SKM-1 (cell line): ENCODE data around the gene DMD.
A peak's percentile ranks its signal among the peaks of the same experiment; 100 is the strongest.

ENCODE experiments used
- DNase-seq: peaks from one replicate; lab custom pipeline; 2025; ENCODE audit not compliant: unreplicated experiment; lab: John Stamatoyannopoulos, UW

The DMD gene

GRCh38 chrX:32514986-32515385 is 696.4 kb downstream of the DMD start:
- no peak for DNase-seq

DNA sequence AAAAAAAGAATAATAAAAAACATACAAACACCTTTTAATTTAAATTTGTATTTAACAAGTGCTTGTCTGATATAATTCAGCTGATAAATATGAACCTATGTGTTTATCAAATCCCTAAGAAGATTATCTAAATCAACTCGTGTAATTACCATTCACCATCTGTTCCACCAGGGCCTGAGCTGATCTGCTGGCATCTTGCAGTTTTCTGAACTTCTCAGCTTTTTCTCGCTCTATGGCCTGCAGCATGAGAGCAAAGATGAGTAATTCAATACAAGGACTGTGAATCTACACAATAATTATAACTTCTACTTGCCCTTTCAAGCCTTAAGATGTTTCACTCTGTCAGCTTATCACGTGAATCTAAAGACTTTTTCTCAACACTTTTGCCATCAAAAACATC is 709.7 kb downstream of the DMD start:
- DNase-seq, result no peak

GRCh38 chrX:32496671-32497070 is 714.7 kb downstream of the DMD start:
- DNase-seq, result no peak

DNA sequence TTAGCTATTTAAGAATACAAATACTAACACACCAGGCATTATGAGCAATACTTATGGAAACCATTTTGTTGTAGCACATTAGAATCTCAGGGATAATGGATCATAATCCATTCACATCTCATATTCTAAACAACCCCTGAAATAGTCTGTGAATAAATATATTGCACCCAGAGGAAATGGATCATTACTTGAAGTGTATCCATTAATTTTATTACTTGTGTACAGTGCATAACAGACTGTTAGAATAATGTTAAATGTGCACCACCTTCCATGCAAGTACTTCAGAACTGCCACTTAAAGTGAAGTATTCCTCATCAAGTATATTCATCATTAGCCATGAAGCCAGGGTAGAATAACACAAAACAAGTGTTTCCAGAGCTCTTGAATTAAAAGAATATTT is 715.5 kb downstream of the DMD start:
- DNase-seq, result no peak

DNA sequence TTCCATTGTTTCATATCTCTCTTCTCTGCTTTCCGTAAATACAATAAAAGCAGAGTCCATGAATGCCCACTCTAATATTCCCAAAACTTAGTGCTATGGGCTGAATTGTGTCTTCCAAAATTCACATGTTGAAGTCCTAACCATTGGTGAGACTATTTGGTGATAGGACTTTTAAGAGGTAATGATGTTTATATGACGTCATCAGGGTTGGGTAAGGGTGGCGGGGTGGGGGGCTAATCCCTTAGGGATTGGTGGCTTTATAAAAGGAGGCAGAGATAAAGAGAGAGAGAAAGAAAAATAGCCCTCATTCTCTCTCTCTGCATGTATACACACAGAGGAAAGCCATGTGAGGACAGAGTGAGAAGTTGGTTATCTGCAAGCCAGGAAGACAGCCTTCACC is 722.2 kb downstream of the DMD start:
- DNase-seq, result no peak

- no peak for DNase-seq
Observed at GRCh38 chrX:32483534-32484136, 727.7 kb downstream of the DMD start.

GRCh38 chrX:32480019-32480418 is 731.3 kb downstream of the DMD start:
- DNase-seq, result no peak

GRCh38 chrX:32472364-32472763 is 739.0 kb downstream of the DMD start:
- DNase-seq, result no peak

DNA sequence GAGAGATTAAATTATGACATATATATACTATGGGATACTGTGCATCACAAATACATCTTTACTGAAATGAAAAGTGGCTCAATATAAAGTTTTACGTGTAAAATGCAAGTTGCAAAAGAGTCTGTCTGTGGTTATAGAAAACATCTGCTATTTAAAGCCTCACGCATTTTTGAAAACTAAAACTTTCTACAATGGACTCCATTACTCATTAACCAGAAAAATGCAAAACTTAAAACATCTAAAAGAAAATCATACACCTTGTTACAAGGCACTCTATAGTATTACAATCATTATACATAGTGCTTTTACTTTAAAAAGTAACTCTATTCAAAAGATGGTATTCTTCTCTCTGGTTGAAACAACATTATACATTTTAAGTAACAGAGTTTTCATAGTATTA is 755.6 kb downstream of the DMD start:
- DNase-seq, result no peak

GRCh38 chrX:32451954-32452695 is 759.2 kb downstream of the DMD start:
- no peak for DNase-seq

- DNase-seq, result no peak
Observed at GRCh38 chrX:32448945-32449344, 762.4 kb downstream of the DMD start.

DNA sequence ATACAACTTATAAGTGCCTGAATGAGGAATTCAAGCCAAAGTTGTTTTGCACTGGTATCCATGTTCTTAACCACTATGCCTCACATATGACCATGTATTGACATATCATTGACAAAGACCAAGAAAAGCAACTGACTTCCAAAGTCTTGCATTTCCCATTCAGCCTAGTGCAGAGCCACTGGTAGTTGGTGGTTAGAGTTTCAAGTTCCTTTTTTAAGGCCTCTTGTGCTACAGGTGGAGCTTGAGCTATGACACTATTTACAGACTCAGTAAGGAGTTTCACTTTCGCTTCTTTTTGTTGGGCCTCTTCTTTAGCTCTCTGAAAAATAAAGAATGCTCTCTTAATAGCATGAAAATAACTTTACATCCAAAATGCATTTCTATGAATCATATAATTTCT is 763.0 kb downstream of the DMD start:
- peak; percentile 8 for DNase-seq

DNA sequence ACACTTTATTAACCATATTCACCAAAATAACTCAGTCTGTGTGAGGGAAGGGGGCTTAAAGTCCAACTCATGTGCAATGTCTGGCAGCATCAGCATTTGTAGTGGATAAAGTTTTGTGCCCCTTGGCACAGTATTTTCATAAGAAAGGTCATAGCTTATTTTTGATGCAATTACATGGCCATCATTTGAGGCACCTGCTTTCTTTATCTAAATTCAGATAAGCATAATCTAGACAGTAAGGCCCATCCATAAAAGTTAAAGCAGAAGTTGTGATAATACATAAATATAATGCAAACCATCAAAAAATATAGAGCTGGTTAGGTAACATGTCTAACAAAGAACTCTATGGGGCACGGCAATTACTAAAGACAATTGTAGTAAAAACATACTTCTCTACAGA is 763.7 kb downstream of the DMD start:
- DNase-seq, result no peak

- no peak for DNase-seq
Observed at GRCh38 chrX:32443841-32444240, 767.5 kb downstream of the DMD start.

- DNase-seq, result no peak
Observed at GRCh38 chrX:32421266-32421665, 790.1 kb downstream of the DMD start.

DNA sequence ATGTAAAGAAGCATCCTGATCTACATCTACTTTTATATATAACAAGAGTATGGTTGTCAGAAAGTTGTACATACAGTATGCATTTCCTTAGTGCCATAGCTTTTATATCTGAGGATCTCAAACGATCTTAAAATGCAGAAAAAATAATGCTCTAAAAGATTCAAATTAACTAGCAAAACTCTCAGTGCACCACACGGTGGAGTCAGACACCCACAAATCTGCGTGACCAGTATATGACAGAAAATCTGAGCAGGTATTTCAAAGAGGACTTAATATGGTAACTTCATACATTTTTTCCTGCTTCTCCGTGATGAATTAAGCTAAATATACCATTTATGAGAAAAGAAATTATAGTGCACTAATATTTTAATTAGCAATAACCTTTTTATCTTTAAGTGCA is 803.0 kb downstream of the DMD start:
- DNase-seq, result no peak

GRCh38 chrX:32397562-32398216 is 813.7 kb downstream of the DMD start:
- DNase-seq, result no peak

- no peak for DNase-seq
Observed at GRCh38 chrX:32395878-32396277, 815.5 kb downstream of the DMD start.

DNA sequence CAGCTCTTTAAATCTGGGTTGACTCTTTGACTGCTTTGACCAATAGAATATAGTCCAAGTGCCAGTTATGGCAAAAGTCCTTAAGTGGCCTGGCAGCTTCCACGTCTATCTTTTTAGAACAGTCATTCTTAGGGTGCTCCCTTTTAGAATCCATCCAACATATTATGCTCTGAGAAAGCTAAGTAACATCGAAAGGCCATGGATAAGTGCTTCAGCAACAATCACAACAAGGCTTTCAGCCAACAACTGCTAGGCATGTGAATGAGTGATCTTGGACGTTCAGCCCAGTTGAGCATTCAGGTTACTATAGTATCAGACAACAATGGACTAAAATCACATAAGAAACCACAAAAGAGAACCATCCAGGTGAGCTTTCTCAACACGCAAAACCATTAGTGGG is 818.7 kb downstream of the DMD start:
- no peak for DNase-seq

DNA sequence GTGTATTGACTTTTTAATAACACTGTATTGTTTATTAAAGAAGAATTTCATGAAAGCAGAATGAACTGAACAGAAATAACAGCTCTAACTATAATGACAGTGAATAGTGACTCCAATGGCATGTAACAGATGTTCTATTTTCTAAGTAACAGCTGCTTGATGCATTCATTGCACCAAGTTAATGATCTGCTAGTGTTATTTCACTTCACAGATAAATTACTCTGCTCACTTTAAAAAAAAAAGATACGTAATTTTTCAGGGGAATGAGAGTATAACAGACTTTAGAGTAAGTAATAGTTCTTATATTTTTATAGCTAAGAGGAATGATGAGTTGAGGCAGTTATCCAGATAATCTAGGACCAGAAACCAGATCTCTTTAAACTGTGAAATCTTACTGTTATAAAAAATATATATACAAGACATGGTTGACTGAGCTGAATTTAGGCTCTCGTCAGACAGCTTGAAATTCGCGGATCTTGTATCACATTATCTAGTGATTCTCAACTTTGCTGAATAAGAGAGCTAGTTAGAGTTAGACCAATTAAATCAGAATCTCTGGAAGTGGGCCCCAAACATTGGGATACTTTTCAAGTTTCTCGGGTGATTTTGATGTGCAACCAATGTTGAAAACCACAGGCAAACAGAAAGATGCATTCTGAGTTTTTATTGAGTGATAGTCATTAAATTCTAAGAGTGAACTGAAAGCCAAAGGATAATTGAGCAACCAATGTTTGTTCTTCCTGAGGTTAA is 840.7 kb downstream of the DMD start:
- no peak for DNase-seq

- no peak for DNase-seq
Observed at GRCh38 chrX:32293962-32294700, 917.2 kb downstream of the DMD start.
